Smooth muscle cell (in vitro differentiated cells): ENCODE data around the gene KRTAP6-2. TPM values are rescaled to one million over a fixed set of nuclear protein-coding genes. Genes with fewer than 3 reads are reported as not detected.

Experiments used
- DNase-seq: peaks from one replicate; lab custom pipeline; 2025; ENCODE audit not compliant: unreplicated experiment; lab: John Stamatoyannopoulos, UW
- H2AFZ ChIP-seq: fragments of 200-600 bp; sonication (generic); 2 replicates; pipeline ENCODE4 v1.6.0; 2016; ENCODE audit warnings: antibody characterized with exemption, low read depth, mild to moderate bottlenecking
- H3F3A ChIP-seq: fragments of 200-600 bp; sonication (generic); 2 replicates; pipeline ENCODE4 v1.6.0; 2017; ENCODE audit warnings: antibody characterized with exemption, low read depth
- H3K27ac ChIP-seq: fragments of 200-600 bp; sonication (generic); 2 replicates; pipeline ENCODE4 v1.5.1; 2016; ENCODE audit warnings: low read depth, mild to moderate bottlenecking
- H3K27me3 ChIP-seq: fragments of 200-600 bp; sonication (generic); 2 replicates; pipeline ENCODE4 v1.6.1; 2016; ENCODE audit warnings: low read depth, mild to moderate bottlenecking
- H3K36me3 ChIP-seq: fragments of 200-600 bp; sonication (generic); 2 replicates; pipeline ENCODE4 v1.5.1; 2016; ENCODE audit warnings: low read depth
- H3K4me1 ChIP-seq: fragments of 200-600 bp; sonication (generic); 2 replicates; pipeline ENCODE4 v1.5.1; 2016; ENCODE audit warnings: low read depth
- H3K4me2 ChIP-seq: fragments of 200-600 bp; sonication (generic); 2 replicates; pipeline ENCODE4 v1.6.0; 2016; ENCODE audit warnings: mild to moderate bottlenecking
- H3K4me3 ChIP-seq: fragments of 200-600 bp; sonication (generic); 2 replicates; pipeline ENCODE4 v1.5.1; 2016; ENCODE audit warnings: mild to moderate bottlenecking
- H3K79me2 ChIP-seq: fragments of 200-600 bp; sonication (generic); 2 replicates; pipeline ENCODE4 v1.6.0; 2016; ENCODE audit warnings: low read depth, mild to moderate bottlenecking
- H3K9ac ChIP-seq: fragments of 200-600 bp; sonication (generic); 2 replicates; pipeline ENCODE4 v1.6.0; 2016; ENCODE audit warnings: low read depth
- H3K9me3 ChIP-seq: fragments of 200-600 bp; sonication (generic); replicated peaks from 2 replicates; pipeline ENCODE4 v1.5.1; 2016; ENCODE audit warnings: low read depth
- H4K20me1 ChIP-seq: fragments of 200-600 bp; sonication (generic); 2 replicates; pipeline ENCODE4 v1.6.0; 2016; ENCODE audit warnings: low read depth
- WGBS: methylation state at CpG from one replicate; pipeline ENCODE4 v1.1.7; 2016; ENCODE audit warnings: low lambda C conversion rate; 5-methylcytosine and 5-hydroxymethylcytosine counted together
- polyA plus RNA-seq: library from polyadenylated mRNA; unstranded; fragments of >200 nt; fragmentation: Nextera tagmentation; extraction: Ambion mirVana; gene quantifications from 2 replicates; pipeline ENCODE4 v1.2.1, GENCODE V29; 2016
- total RNA-seq: library from RNA; depleted of rRNA; stranded (reverse); fragments of >200 nt; gene quantifications from 2 replicates; pipeline ENCODE4 v1.2.3, GENCODE V29; 2014
- TF ChIP-seq, protein P1 (sequence below): fragments of 200-600 bp; sonication (generic); IDR thresholded peaks from 2 replicates; pipeline ENCODE4 v1.5.1; 2017; ENCODE audit warnings: borderline replicate concordance, mild to moderate bottlenecking, antibody characterized with exemption; ENCODE audit not compliant: insufficient read depth, poor library complexity, severe bottlenecking

KRTAP6-2 gene
- total and polyA plus RNA-seq, 2 experiments from 2014 or later, result not detected

DNA sequence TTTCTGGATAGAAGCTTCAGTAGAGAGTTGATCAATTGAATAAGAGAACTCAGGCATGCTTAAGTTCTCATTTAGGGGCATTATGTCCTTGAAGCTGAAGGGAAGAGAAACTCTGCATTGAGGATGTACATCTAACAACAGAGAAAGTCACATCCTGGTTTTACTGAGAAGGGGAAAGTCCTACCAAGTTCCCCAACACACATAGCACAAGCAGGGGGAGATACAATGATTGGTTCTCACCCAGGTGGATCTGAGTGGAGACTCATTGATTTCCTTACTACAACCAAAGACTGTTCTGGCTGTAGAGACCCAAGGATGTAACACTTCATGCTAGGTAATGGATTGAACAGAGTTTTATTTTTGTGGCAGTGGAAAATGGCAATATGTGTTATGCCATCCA lies 16.5 kb upstream of the KRTAP6-2 start:
- Histone ChIP-seq H3F3A (no peaks in the 10 kb centered on the region), H3K27ac (no peak overlapping the region), H2AFZ (no peak overlapping the region), H3K4me1 (no peaks in the 10 kb centered on the region), H3K4me3 (no peak overlapping the region), H4K20me1 (no peaks in the 10 kb centered on the region), H3K36me3 (no peaks in the 10 kb centered on the region), H3K27me3 (no peaks in the 10 kb centered on the region), H3K79me2 (no peaks in the 10 kb centered on the region), H3K4me2 (no peak overlapping the region), H3K9ac (no peak overlapping the region), H3K9me3 (no peaks in the 10 kb centered on the region)
- TF ChIP-seq, protein P1, sequence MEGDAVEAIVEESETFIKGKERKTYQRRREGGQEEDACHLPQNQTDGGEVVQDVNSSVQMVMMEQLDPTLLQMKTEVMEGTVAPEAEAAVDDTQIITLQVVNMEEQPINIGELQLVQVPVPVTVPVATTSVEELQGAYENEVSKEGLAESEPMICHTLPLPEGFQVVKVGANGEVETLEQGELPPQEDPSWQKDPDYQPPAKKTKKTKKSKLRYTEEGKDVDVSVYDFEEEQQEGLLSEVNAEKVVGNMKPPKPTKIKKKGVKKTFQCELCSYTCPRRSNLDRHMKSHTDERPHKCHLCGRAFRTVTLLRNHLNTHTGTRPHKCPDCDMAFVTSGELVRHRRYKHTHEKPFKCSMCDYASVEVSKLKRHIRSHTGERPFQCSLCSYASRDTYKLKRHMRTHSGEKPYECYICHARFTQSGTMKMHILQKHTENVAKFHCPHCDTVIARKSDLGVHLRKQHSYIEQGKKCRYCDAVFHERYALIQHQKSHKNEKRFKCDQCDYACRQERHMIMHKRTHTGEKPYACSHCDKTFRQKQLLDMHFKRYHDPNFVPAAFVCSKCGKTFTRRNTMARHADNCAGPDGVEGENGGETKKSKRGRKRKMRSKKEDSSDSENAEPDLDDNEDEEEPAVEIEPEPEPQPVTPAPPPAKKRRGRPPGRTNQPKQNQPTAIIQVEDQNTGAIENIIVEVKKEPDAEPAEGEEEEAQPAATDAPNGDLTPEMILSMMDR, result no peak
- no peak for DNase-seq

DNA sequence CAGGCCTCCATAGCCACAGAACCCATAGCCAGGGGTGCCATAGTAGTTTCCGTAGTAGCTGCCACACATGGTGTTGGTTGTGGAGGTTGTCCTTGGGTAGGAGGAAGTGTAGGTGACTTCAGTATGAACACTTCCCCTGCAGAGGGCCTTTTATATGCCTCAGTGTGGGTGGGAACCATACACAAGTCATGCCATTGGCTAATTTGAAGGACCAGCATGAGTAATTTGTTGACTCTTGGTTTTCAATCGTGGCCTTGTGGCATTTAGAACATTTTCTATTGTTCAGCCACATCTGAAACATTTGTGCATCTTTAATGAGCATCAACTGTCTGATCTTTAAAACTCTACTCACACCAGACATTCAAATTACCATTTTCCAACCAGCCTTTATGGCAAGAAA lies 15.1 kb upstream of the KRTAP6-2 start, which contains the start of gene KRTAP6-1:
Gene KRTAP6-1, minus strand, starts transcription at position 95 of the 400 bp plus-strand sequence. Its CDS starts 26 bp downstream, at position 69.
- TF ChIP-seq, protein P1, result no peak
- H3K27ac ChIP-seq, result no peak within 1 kb of the TSS
- H3K79me2 ChIP-seq, result no peaks in the 10 kb centered on the region
- H3K36me3 ChIP-seq, result no peaks in the 10 kb centered on the region
- no peak within 1 kb of the TSS for H3K4me3 ChIP-seq
- H3K4me2 ChIP-seq, result no peak within 1 kb of the TSS
- DNase-seq, result no peak
- WGBS, result 68% methylated on average over 2 of the region's 2 CpGs
- no peak within 1 kb of the TSS for H2AFZ ChIP-seq
- H3F3A ChIP-seq, result no peaks in the 10 kb centered on the region
- H3K4me1 ChIP-seq, result no peaks in the 10 kb centered on the region
- H4K20me1 ChIP-seq, result no peaks in the 10 kb centered on the region
- H3K9me3 ChIP-seq, result no peaks in the 10 kb centered on the region
- no peak within 1 kb of the TSS for H3K9ac ChIP-seq
- H3K27me3 ChIP-seq, result no peaks in the 10 kb centered on the region

DNA sequence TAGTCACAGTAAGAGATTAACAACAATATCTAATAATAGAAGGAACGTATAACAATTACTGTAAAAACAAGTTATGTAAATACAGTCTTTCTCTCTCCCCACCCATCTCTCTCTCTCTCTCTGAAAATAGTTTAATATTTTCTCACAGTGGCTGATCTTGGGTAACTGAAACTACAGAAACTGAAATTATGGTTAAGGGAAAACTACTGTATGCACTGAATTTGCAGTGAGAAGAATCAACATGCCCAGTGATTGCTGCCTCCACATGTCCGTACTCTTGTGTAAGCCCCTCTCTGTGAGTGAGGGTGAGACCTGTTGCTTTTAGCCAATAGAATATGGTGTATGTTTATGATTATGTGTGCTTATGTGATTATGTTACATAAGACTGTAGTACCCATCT lies 13.4 kb upstream of the KRTAP6-2 start:
- H3F3A ChIP-seq, result no peaks in the 10 kb centered on the region
- H3K4me3 ChIP-seq, result no peak overlapping the region
- H4K20me1 ChIP-seq, result no peaks in the 10 kb centered on the region
- H3K4me2 ChIP-seq, result no peak overlapping the region
- no peak overlapping the region for H2AFZ ChIP-seq
- 89% methylated on average over 2 of the region's 2 CpGs for WGBS
- no peaks in the 10 kb centered on the region for H3K36me3 ChIP-seq
- H3K27me3 ChIP-seq, result no peaks in the 10 kb centered on the region
- H3K4me1 ChIP-seq, result no peaks in the 10 kb centered on the region
- H3K9ac ChIP-seq, result no peak overlapping the region
- no peaks in the 10 kb centered on the region for H3K79me2 ChIP-seq
- no peak overlapping the region for H3K27ac ChIP-seq
- no peak for DNase-seq
- no peaks in the 10 kb centered on the region for H3K9me3 ChIP-seq
- TF ChIP-seq, protein P1, result no peak

DNA sequence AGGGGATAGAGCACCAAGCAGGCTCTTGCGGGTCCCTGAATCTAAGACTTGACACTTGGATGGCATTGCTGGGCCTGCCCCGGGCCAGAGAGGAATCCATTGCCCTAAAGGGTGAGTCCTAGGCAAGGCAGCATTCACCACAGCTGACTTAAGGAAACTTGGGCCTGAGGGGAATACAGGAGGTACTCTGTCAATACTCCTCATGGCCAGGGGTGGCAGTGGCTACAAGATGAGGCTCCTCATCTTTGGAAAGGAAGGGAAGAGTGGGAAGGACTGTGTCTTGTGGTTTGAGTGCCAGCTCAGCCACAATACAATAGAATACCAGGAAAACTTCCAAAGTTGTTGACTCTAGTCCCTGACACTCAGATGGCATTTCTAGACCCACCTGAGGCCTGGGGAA lies 7.3 kb upstream of the KRTAP6-2 start:
- 86% methylated on average over 2 of the region's 2 CpGs for WGBS
- H3K27me3 ChIP-seq, result no peaks in the 10 kb centered on the region
- no peak overlapping the region for H3K9ac ChIP-seq
- H3F3A ChIP-seq, result no peaks in the 10 kb centered on the region
- no peak overlapping the region for H2AFZ ChIP-seq
- no peaks in the 10 kb centered on the region for H3K79me2 ChIP-seq
- no peaks in the 10 kb centered on the region for H4K20me1 ChIP-seq
- no peak overlapping the region for H3K4me2 ChIP-seq
- H3K9me3 ChIP-seq, result no peaks in the 10 kb centered on the region
- TF ChIP-seq, protein P1, result no peak
- no peak overlapping the region for H3K27ac ChIP-seq
- no peak for DNase-seq
- H3K36me3 ChIP-seq, result no peaks in the 10 kb centered on the region
- no peak overlapping the region for H3K4me3 ChIP-seq
- H3K4me1 ChIP-seq, result no peaks in the 10 kb centered on the region
